HG03139 (cell line): Measurements from ENCODE around the gene WDR19.
"Not testable (repeated sequence)": the region's sequence is repeated elsewhere in the genome, so short reads cannot be mapped to it uniquely, and the experiment has no call there.

Experiments
- ATAC-seq: cut with Tn5 transposase; IDR thresholded peaks from one replicate; pipeline ENCODE4 v1.9.1; 2021; ENCODE audit not compliant: unreplicated experiment

The WDR19 gene

GRCh38 chr4:39181905-39182638 lies at the start of gene WDR19:
Gene WDR19 (plus strand): TSS chr4:39182529. CDS start chr4:39182558, 29 bp downstream.
- peak; percentile 99 for ATAC-seq

- ATAC-seq: no peak
Measured at GRCh38 chr4:39133623-39134022, 48.7 kb upstream of the WDR19 start.

- no peak for ATAC-seq
Measured at GRCh38 chr4:39134683-39135306, 47.5 kb upstream of the WDR19 start.

GRCh38 chr4:39138227-39138626 lies 44.1 kb upstream of the WDR19 start:
- not testable (repeated sequence) for ATAC-seq

GRCh38 chr4:39146211-39146610 lies 36.1 kb upstream of the WDR19 start:
- no peak for ATAC-seq

GRCh38 chr4:39154009-39154408 lies 28.3 kb upstream of the WDR19 start:
- no peak for ATAC-seq

GRCh38 chr4:39157520-39157919 lies 24.8 kb upstream of the WDR19 start:
- no peak for ATAC-seq

- no peak for ATAC-seq
Measured at GRCh38 chr4:39166177-39166576, 16.2 kb upstream of the WDR19 start.

- no peak for ATAC-seq
Measured at GRCh38 chr4:39166669-39167068, 15.7 kb upstream of the WDR19 start.

GRCh38 chr4:39169426-39169825 lies 12.9 kb upstream of the WDR19 start:
- ATAC-seq: no peak

- ATAC-seq: no peak
Measured at GRCh38 chr4:39170301-39170700, 12.0 kb upstream of the WDR19 start.

GRCh38 chr4:39178706-39179105 lies 3.6 kb upstream of the WDR19 start:
- no peak for ATAC-seq

- ATAC-seq: no peak
Measured at GRCh38 chr4:39179681-39180080, 2.6 kb upstream of the WDR19 start.

- not testable (repeated sequence) for ATAC-seq
Measured at GRCh38 chr4:39180629-39181028, 1.7 kb upstream of the WDR19 start.

GRCh38 chr4:39181520-39181904 lies 817 bp upstream of the WDR19 start:
- no peak for ATAC-seq

GRCh38 chr4:39201963-39202362 lies 19.6 kb downstream of the WDR19 start:
- ATAC-seq: no peak

GRCh38 chr4:39204543-39204942 lies 22.2 kb downstream of the WDR19 start:
- ATAC-seq: no peak

- no peak for ATAC-seq
Measured at GRCh38 chr4:39205000-39205399, 22.7 kb downstream of the WDR19 start.

- ATAC-seq: no peak
Measured at GRCh38 chr4:39205476-39205875, 23.1 kb downstream of the WDR19 start.

- no peak for ATAC-seq
Measured at GRCh38 chr4:39227906-39228305, 45.6 kb downstream of the WDR19 start.

- no peak for ATAC-seq
Measured at GRCh38 chr4:39228377-39228776, 46.0 kb downstream of the WDR19 start.

- ATAC-seq: no peak
Measured at GRCh38 chr4:39230462-39230861, 48.1 kb downstream of the WDR19 start.

GRCh38 chr4:39231660-39232059 lies 49.3 kb downstream of the WDR19 start:
- no peak for ATAC-seq
